Stimulated activated CD4-positive, alpha-beta T cell treated with anti-CD3 and anti-CD28 coated beads, Interleukin-15, amount 100 ng/mL, for 24 hours (primary cell): Measurements from ENCODE around the gene PDC.
"Not testable (repeated sequence)": the region's sequence is repeated elsewhere in the genome, so short reads cannot be mapped to it uniquely, and the experiment has no call there.

Experiments used
- DNase-seq: peaks from one replicate; pipeline ENCODE4 v3.0.0-alpha.2; 2020

PDC gene

DNA sequence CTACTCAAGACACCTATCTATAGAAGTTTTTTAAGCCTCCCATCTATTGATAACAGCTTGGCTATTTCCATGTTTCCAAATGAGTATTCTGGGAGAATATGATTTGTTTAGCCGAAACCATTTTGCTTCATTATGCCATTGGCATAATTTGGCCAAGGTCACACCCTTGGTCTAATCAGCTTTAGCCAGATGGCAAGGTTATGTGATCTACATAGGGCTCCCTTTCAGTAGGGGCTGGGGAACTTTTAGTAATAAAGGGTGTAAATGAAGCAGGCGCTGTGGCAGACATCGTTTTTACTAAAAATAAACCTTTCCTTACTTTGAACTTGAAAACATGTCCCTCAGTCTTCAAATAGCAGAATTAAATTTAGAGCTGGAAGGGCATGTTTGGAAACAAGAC, 3.0 kb upstream of the PDC start:
- DNase-seq: no peak

DNA sequence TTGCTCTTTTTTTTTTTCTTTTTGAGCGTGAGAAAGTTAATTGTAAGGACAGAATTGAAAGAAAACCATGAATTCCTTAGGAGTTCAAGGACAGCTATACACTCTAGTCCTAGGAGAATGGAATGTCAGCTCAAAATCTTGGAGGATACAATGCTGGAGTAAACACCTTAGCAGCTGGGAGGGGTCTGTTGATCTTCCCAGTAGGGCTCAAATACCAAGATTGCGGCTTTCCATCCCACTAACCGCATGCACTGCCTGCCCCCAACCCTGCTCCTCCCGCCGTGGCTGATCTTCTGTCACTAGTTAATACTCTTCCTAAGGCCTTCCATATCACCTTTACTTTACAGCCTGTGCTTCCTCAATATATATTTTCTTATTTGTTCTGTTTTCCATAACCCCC, 2.6 kb upstream of the PDC start:
- no peak for DNase-seq

DNA sequence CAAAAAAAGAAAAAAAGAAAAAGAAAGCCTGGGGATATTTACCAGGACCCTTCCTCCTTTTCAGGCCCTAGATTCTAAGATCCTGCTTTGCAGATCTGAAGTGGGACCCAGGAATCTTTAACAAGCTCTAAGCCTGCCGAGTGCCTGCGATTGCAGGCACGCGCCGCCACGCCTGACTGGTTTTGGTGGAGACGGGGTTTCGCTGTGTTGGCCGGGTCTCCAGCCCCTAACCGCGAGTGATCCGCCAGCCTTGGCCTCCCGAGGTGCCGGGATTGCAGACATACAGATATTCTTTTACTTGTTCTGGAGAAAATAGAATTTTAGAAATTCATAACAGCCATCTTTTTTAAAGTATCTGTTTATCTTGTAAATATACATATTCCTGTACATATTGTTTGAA, 1.8 kb downstream of the PDC start:
- not testable (repeated sequence) for DNase-seq

DNA sequence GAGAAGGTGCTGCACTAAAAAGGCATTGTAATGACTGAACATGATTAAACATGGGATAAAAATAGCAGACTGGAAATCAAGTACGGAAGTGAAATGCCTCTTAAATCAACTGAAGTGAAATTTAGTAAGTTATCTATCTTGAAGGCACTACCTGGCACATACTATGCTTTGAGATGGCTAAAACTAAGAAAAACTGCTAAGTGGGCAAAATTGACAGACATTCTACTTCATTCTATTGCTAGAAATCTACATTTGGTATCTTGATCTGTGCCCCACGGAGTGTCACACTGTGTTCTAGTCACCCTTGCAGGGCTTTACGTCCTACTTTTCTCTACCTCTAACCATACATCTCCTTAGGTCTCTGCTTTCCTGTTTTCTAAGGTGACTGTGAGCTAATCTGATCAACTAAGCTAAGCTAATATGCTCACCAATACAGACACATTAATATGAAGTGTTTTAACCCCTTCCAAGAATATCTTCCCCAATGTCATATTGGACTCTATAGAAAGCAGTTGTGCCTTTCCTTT, 4.1 kb downstream of the PDC start:
- no peak for DNase-seq

DNA sequence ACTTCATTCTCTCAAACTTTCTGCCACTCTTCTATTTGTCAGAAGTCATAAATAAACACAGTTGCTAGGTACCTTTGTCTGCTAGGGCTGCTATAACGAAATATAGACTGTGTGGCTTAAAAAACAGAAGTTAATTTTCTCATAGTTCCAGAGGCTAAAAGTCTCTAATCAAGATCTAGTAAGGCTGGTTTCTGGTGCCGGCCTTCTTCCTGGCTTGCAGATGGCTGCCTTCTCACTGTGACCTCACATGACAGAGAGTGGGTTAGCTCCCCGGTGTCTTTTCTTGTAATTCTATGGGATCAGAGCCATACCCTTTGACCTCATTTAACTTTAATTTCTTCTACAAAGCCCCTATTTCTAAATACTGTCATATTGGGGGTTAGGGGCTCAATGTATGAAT, 5.9 kb downstream of the PDC start:
- DNase-seq: no peak

DNA sequence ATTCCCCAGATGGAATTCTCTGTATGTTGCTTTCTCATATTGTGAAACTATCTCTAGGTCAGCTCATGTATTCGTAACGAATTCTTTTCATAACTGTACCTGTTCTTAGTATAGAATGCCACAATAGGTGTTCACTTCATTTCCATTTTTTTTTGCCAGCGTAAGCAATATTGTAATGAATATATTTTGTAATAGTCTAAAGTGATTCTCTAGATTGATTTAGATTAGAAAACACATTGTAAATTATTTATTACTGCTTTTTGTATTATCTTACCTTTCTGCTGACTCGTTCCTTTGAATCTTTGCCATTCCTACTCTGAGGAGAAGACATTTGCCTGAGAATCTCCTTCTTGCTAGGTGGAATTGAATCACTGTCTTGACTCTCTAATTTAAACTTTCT, 14.8 kb downstream of the PDC start:
- no peak for DNase-seq

DNA sequence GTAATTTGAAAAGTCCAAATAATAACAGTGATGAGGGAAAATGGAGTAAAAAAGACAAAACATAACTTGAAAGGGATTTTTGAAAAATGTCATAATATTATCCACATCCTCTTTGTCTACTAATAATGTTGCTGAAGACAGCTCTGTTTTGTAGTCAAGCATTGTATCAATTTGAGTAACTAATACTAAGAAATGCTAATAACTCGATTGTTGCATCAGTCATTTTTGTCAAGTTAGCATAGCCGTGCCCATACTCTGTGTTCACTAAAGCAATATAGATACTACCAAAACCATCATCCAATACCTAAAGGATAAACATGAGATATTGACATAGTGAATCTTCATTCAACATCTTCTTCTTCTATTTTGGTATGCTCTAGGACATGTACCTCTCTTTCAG, 17.3 kb downstream of the PDC start:
- no peak for DNase-seq

DNA sequence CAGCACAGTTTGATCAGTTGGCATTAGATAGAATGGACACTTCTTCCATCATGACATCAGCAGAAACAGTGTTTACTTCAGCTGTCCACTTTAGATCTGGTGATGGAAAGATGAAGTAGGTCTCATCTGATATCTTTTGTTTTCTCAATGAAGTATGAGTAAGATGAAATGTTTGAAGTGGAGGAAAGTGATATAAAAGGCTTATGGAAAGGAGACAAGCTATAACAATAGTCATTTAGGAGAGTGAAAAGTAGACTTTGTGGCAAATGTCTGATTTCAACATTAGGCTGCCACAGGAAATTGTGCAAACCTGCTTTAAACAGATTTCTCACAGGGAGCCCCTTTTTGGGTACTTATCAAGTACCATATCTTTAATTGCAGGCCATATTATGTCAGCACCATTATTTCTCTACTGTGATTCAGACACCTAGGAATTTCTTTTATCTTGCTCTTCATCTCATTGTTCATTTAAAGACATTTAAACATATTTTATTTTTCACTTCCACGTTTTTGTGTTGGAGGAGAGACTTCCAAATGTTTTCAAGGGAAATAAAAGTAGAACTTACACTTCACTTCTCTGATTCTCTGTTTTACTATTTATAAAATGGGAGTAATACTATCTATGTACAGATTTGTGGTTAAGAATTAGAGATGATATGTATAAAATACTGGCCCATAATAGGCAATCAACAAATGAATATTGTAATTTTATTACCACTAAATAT, 18.1 kb downstream of the PDC start:
- no peak for DNase-seq

DNA sequence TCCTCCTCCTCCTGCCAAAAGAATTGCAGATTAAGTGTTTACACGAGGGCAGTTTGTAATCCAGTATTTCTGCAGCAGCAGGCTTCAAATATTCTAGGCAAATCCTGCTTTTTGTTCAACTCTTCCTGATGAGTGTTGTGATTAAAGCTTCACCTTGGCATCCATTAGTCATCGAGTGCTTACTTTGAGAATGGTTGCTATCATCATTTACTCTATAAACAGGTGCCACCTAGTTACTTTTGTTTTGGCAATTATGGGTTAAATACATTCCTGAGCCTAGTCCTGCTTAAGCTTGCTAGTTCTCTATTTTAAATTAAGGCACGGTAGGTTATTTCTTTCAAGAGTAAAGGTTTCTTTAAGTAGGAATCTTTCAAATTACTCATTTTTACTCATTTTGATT, 20.3 kb downstream of the PDC start:
- DNase-seq: no peak

GRCh38 chr1:186438567-186438966, 22.3 kb downstream of the PDC start:
- DNase-seq: no peak

DNA sequence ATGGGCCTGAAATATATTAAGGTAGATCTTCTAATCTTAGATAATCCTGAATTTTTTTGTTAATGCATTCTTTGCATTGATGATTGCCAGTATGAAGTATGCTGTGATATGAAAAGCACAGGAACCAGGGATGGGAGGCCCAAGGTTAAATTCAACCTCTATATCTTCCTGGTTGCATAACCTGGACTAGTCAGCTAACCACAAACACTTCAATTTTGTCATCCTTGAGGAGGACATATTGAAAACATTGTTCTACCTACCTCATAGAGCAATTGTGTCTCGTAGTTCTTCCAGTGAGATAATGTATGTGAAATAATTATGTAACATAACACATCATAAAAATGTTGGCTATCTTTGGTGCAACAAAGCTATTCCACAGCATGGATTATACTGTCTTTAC, 25.6 kb downstream of the PDC start:
- DNase-seq: no peak

DNA sequence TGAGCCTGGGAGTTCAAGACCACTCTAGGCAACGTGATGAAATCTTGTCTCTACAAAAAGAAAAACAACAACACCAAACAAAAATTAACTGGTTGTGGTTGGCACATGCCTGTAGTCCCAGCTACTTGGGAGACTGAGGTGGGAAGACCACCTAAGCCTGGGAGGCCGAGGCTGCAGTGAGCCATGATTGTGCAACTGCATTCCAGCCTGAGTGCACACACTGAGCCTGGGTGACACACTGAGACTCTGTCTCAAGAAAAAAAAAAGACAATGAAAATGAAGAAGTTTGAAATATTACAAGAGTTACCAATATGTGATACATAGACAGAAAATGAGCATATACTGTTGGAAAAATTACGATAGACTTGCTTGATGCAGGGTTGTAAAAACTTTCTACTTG, 31.9 kb downstream of the PDC start:
- DNase-seq: no peak

- no peak for DNase-seq
Observed at GRCh38 chr1:186426118-186426517, 34.8 kb downstream of the PDC start.

- DNase-seq: no peak
Observed at GRCh38 chr1:186424539-186424938, 36.4 kb downstream of the PDC start.

DNA sequence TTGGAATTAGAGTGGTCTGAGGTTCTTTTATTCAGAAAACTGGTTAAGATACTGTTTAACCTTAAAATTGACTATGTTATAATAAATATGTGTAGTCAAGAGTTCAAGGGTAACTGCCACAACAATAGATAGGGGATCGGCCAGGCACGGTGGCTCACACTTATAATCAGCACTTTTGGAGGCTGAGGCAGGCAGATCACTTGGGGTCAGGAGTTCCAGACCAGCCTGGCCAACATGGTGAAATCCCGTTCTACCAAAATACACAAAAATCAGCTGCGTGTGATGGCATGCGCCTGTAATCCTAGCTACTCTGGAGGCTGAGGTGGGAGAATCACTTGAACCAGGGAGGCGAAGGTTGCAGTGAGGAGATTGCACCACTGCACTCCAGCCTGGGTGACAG, 39.5 kb downstream of the PDC start:
- DNase-seq: no peak

DNA sequence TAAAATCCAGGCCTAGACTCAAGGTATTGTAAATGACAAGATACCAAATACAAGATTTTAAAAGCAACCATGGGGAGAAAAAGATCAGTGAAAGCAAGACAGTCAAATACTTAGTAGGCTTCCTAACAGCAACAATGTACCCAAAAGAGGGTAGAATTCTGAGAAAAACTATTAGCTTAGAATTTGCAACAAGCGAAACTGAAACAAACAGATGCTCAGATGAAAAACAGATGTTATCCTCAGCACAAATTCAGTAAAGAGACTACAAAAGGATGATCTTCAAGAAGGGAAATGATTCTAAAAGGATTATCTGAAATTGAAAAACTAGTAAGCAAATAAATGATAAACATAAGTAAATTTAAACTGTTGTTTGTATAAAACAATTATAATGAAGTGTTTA, 40.0 kb downstream of the PDC start:
- no peak for DNase-seq

DNA sequence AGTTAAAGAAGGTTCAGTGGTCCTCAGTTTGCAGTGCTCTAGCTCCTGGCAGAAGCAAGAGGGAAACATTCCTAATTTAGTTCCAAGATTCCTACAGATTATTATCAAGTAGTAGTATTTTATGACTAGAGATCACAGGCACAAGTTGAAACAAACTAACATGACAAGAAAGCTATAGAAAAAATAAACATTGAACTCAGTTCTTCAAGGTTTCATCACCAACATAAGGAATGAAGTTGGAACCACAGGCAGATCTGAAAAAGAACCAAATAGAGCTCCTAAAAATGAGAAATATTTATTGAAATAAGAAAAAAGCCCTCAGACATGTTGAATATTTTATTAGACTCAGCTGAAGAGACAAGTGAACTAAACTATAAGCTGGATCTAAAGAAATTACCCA, 40.6 kb downstream of the PDC start:
- DNase-seq: no peak

- no peak for DNase-seq
Observed at GRCh38 chr1:186418503-186418902, 42.4 kb downstream of the PDC start.

- no peak for DNase-seq
Observed at GRCh38 chr1:186413319-186413718, 47.6 kb downstream of the PDC start.

GRCh38 chr1:186409091-186409490, 51.8 kb downstream of the PDC start:
- DNase-seq: no peak

GRCh38 chr1:186404454-186405051, 56.4 kb downstream of the PDC start:
- DNase-seq: no peak

DNA sequence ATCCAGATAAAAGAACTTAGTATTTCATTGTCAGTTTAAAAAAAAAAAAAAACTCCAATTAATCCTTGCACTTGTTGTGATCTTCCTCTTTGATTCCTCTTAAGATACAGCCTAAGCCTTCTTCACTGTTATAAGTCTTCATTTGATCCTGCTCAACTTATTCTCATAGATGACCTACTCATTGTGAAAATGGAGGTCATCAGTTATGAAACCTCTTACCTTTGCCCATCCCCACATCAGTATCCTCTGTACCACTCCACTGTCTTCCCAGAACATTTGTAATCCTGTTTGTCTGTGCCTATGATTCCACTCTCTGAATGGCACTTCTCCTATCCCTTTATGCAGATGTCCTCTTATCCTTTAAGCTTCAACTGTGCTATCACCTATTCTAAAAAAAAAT, 57.3 kb downstream of the PDC start:
- no peak for DNase-seq

- DNase-seq: not testable (repeated sequence)
Observed at GRCh38 chr1:186401446-186401845, 59.5 kb downstream of the PDC start.
